HepG2 (cell line): Measurements from ENCODE around the gene VPS11. TPM values are rescaled to one million over a fixed set of nuclear protein-coding genes. Genes with fewer than 3 reads are reported as not detected.

Source experiments
- AGO2 ChIP-seq: fragments of 200-400 bp; formaldehyde crosslinking; optimal IDR thresholded peaks from 2 replicates; pipeline ENCODE3; 2017; ENCODE audit warnings: mild to moderate bottlenecking, low read depth, low read length, moderate library complexity
- CENPT ChIP-seq: sonication (generic); formaldehyde crosslinking; IDR thresholded peaks from 2 replicates; pipeline ENCODE4 v1.8.0; 2022; ENCODE audit warnings: low read depth, mild to moderate bottlenecking, moderate library complexity, missing genetic modification reagents
- CSRNP2 ChIP-seq: sonication (generic); formaldehyde crosslinking; conservative IDR thresholded peaks from 2 replicates; pipeline ENCODE4 v1.8.0; 2022; ENCODE audit warnings: low read depth, missing genetic modification reagents
- DMAP1 ChIP-seq: IDR thresholded peaks from 2 replicates; pipeline ENCODE4 v1.6.1; 2016
- HBP1 ChIP-seq: IDR thresholded peaks from 2 replicates; pipeline ENCODE4 v1.6.1; 2016; ENCODE audit warnings: low read depth, control low read depth
- KMT2B ChIP-seq: IDR thresholded peaks from 2 replicates; pipeline ENCODE4 v1.6.1; 2016; ENCODE audit warnings: missing genetic modification reagents, missing compliant biosample characterization
- SMC3 ChIP-seq: IDR thresholded peaks from 2 replicates; pipeline ENCODE4 v1.6.1; 2011; ENCODE audit warnings: low read length, improper control_type of control experiment
- ZFP41 ChIP-seq: sonication (generic); formaldehyde crosslinking; IDR thresholded peaks from 2 replicates; pipeline ENCODE4 v1.4.0; 2020; ENCODE audit warnings: mild to moderate bottlenecking, missing genetic modification reagents, borderline replicate concordance
- ZFP62 ChIP-seq: sonication (generic); formaldehyde crosslinking; IDR thresholded peaks from 2 replicates; pipeline ENCODE4 v1.4.0; 2020; ENCODE audit warnings: missing genetic modification reagents
- ZFX ChIP-seq: sonication (generic); formaldehyde crosslinking; IDR thresholded peaks from 2 replicates; pipeline ENCODE4 v1.4.0; 2020; ENCODE audit warnings: mild to moderate bottlenecking, low read depth, missing genetic modification reagents, moderate library complexity
- ZNF383 ChIP-seq: sonication (generic); formaldehyde crosslinking; IDR thresholded peaks from 2 replicates; pipeline ENCODE4 v1.4.0; 2020; ENCODE audit warnings: missing genetic modification reagents, mild to moderate bottlenecking, borderline replicate concordance
- ZNF577 ChIP-seq: sonication (generic); formaldehyde crosslinking; IDR thresholded peaks from 2 replicates; pipeline ENCODE4 v1.4.0; 2020; ENCODE audit warnings: mild to moderate bottlenecking, low read depth, missing genetic modification reagents, borderline replicate concordance
- ZNF614 ChIP-seq: IDR thresholded peaks from 2 replicates; pipeline ENCODE4 v1.6.1; 2018; ENCODE audit warnings: missing biosample characterization, missing genetic modification reagents, inconsistent platforms, borderline replicate concordance
- ZNF773 ChIP-seq: sonication (generic); formaldehyde crosslinking; IDR thresholded peaks from 2 replicates; pipeline ENCODE4 v1.4.0; 2020; ENCODE audit warnings: missing genetic modification reagents, borderline replicate concordance
- ZNF839 ChIP-seq: sonication (generic); formaldehyde crosslinking; IDR thresholded peaks from 2 replicates; pipeline ENCODE4 v1.4.0; 2020; ENCODE audit warnings: missing genetic modification reagents, mild to moderate bottlenecking, borderline replicate concordance
- ZNF891 ChIP-seq: sonication (generic); formaldehyde crosslinking; IDR thresholded peaks from 2 replicates; pipeline ENCODE4 v1.5.0; 2020; ENCODE audit warnings: mild to moderate bottlenecking, missing genetic modification reagents
- polyA plus RNA-seq, 8 experiments: library from polyadenylated mRNA; depleted of rRNA in 3 of 8; stranded (reverse) in 7 of 8; unstranded in 1 of 8; fragments of >200 nt; fragmentation: Illumina TruSeq in 4 of 8; extraction: Trizol in 4 of 8; gene quantifications; 2 replicates each; pipeline versions ENCODE4 v1.2.1 to v1.2.3, GENCODE V29; 2011 to 2016; ENCODE audit warnings: low read depth in 4 of 8, missing spikeins in 1 of 8, mixed read lengths in 1 of 8; ENCODE audit not compliant: insufficient read depth in 1 of 8
- total RNA-seq, 5 experiments: library from RNA; depleted of rRNA; stranded (reverse); fragments of >200 nt; fragmentation: Illumina TruSeq; extraction: Trizol; gene quantifications; 2 replicates each; pipeline ENCODE4 v1.2.3, GENCODE V29; 2016; ENCODE audit warnings: low read depth in 1 of 5
- TF ChIP-seq, protein P1 (sequence below): sonication (generic); formaldehyde crosslinking; IDR thresholded peaks from 2 replicates; pipeline ENCODE4 v1.4.0; 2020; ENCODE audit warnings: missing genetic modification reagents, mild to moderate bottlenecking, borderline replicate concordance
- TF ChIP-seq, protein P2 (sequence below): sonication (generic); formaldehyde crosslinking; IDR thresholded peaks from 2 replicates; pipeline ENCODE4 v1.4.0; 2020; ENCODE audit warnings: mild to moderate bottlenecking, missing genetic modification reagents

The VPS11 gene
- total and polyA plus RNA-seq, 2 of the 13 experiments (the other 11 are each of a cell fraction or from before 2014, with no cell fraction given), result 13.7 to 21.6 TPM

DNA sequence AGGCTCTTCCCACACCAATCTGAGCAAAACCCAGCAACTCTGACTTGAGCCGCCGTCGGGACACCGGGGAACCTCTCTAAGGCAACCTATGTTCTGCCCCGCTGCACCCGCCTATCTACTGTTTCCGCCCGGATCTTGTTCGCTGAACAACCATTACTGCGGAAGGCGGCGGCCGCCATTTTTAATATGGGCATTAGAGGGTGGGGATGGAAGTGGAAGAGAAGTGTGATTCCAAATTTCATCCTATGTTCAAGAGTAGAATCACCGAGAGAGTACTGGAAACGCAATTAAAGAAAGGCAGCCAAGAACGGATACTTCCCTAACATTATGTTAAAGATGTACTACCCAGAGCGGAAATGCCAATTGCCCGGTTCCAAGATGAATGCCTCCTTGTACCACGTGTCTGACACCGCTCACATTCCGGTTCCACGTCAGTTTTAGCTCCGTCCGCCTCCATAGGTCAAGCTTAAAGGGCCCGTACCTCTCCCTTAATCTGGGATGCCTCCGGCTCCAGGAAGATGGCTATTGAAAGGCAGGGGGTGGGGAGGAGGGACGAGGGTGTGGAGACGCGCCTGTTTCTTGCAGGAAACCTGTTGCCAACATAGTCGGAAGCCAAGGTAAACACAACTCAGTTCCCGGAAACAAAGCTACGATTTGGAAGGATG is 34.3 kb downstream of the VPS11 start, which contains the start of gene DPAGT1 (continued):
- TF ChIP-seq, protein P1, sequence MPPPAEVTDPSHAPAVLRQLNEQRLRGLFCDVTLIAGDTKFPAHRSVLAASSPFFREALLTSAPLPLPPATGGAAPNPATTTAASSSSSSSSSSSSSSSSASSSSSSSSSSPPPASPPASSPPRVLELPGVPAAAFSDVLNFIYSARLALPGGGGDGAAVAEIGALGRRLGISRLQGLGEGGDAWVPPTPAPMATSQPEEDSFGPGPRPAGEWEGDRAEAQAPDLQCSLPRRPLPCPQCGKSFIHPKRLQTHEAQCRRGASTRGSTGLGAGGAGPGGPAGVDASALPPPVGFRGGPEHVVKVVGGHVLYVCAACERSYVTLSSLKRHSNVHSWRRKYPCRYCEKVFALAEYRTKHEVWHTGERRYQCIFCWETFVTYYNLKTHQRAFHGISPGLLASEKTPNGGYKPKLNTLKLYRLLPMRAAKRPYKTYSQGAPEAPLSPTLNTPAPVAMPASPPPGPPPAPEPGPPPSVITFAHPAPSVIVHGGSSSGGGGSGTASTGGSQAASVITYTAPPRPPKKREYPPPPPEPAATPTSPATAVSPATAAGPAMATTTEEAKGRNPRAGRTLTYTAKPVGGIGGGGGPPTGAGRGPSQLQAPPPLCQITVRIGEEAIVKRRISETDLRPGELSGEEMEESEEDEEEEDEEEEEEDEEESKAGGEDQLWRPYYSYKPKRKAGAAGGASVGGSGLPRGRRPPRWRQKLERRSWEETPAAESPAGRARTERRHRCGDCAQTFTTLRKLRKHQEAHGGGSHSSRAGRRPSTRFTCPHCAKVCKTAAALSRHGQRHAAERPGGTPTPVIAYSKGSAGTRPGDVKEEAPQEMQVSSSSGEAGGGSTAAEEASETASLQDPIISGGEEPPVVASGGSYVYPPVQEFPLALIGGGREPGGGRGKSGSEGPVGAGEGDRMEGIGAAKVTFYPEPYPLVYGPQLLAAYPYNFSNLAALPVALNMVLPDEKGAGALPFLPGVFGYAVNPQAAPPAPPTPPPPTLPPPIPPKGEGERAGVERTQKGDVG (CRISPR knock-in tag), result no peak
- no peak for TF ChIP-seq CENPT (CRISPR knock-in tag)
- TF ChIP-seq, protein P2, sequence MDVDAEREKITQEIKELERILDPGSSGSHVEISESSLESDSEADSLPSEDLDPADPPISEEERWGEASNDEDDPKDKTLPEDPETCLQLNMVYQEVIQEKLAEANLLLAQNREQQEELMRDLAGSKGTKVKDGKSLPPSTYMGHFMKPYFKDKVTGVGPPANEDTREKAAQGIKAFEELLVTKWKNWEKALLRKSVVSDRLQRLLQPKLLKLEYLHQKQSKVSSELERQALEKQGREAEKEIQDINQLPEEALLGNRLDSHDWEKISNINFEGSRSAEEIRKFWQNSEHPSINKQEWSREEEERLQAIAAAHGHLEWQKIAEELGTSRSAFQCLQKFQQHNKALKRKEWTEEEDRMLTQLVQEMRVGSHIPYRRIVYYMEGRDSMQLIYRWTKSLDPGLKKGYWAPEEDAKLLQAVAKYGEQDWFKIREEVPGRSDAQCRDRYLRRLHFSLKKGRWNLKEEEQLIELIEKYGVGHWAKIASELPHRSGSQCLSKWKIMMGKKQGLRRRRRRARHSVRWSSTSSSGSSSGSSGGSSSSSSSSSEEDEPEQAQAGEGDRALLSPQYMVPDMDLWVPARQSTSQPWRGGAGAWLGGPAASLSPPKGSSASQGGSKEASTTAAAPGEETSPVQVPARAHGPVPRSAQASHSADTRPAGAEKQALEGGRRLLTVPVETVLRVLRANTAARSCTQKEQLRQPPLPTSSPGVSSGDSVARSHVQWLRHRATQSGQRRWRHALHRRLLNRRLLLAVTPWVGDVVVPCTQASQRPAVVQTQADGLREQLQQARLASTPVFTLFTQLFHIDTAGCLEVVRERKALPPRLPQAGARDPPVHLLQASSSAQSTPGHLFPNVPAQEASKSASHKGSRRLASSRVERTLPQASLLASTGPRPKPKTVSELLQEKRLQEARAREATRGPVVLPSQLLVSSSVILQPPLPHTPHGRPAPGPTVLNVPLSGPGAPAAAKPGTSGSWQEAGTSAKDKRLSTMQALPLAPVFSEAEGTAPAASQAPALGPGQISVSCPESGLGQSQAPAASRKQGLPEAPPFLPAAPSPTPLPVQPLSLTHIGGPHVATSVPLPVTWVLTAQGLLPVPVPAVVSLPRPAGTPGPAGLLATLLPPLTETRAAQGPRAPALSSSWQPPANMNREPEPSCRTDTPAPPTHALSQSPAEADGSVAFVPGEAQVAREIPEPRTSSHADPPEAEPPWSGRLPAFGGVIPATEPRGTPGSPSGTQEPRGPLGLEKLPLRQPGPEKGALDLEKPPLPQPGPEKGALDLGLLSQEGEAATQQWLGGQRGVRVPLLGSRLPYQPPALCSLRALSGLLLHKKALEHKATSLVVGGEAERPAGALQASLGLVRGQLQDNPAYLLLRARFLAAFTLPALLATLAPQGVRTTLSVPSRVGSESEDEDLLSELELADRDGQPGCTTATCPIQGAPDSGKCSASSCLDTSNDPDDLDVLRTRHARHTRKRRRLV (CRISPR knock-in tag), result no peak
- TF ChIP-seq ZNF773, result no peak
- TF ChIP-seq KMT2B (CRISPR knock-in tag), result peak; percentile 43; the same call in 1 of the 2 replicates
- no peak for TF ChIP-seq ZNF839 (CRISPR knock-in tag)
- TF ChIP-seq ZFX (CRISPR knock-in tag), result peak; percentile 24
- TF ChIP-seq ZFP41, result no peak
- TF ChIP-seq HBP1, result peak; percentile 86
- TF ChIP-seq DMAP1 (CRISPR knock-in tag), result peak; percentile 98
- no peak for TF ChIP-seq ZNF891
- TF ChIP-seq ZFP62 (CRISPR knock-in tag), result no peak
- TF ChIP-seq ZNF383 (CRISPR knock-in tag), result no peak
- TF ChIP-seq SMC3, result no peak
- TF ChIP-seq ZNF614 (CRISPR knock-in tag), result no peak
- TF ChIP-seq AGO2, result no peak
- no peak for TF ChIP-seq ZNF577
- no peak for TF ChIP-seq CSRNP2 (CRISPR knock-in tag)
